ENCODE measurements around the gene GLS2. TPM values are rescaled to one million over a fixed set of nuclear protein-coding genes. Genes with fewer than 3 reads are reported as not detected.
"Not testable (repeated sequence)": the region's sequence is repeated elsewhere in the genome, so short reads cannot be mapped to it uniquely, and the experiment has no call there.

GLS2 gene
- total RNA-seq, 3 donors from 2014 or later: 0.51 to 1.5 (median 1.2) TPM

- H3K4me1 ChIP-seq (ENCODE audit: low read depth); H3K4me3 ChIP-seq; H3K9me3 ChIP-seq; ATAC-seq; H3K36me3 ChIP-seq (ENCODE audit: low read depth); intact Hi-C loops (cut with DNase I, micrococcal nuclease): not testable (repeated sequence)
- peak in 2 of 3 donors; percentile 73 to 77 for DNase-seq
- peak; percentile 19 for TF ChIP-seq CTCF (IDR thresholded peaks at IDR 0.05)
Observed at GRCh38 chr12:56496704-56497103, 8.7 kb upstream of the GLS2 start.

- H3K9me3 ChIP-seq; intact Hi-C loops (cut with DNase I, micrococcal nuclease); ATAC-seq; H3K4me3 ChIP-seq; H3K36me3 ChIP-seq (ENCODE audit: low read depth); DNase-seq; H3K4me1 ChIP-seq (ENCODE audit: low read depth): not testable (repeated sequence)
Observed at GRCh38 chr12:56494481-56494880, 6.5 kb upstream of the GLS2 start.

- H3K4me3 ChIP-seq; ATAC-seq; H3K36me3 ChIP-seq (ENCODE audit: low read depth); H3K9me3 ChIP-seq; intact Hi-C loops (cut with DNase I, micrococcal nuclease); DNase-seq; H3K4me1 ChIP-seq (ENCODE audit: low read depth): not testable (repeated sequence)
Observed at GRCh38 chr12:56494106-56494415, 6.1 kb upstream of the GLS2 start.

- ATAC-seq; DNase-seq; intact Hi-C loops (cut with DNase I, micrococcal nuclease): not testable (repeated sequence)
Observed at GRCh38 chr12:56493409-56494105, 5.6 kb upstream of the GLS2 start.

GRCh38 chr12:56490360-56490759 lies 2.4 kb upstream of the GLS2 start:
- Histone ChIP-seq H3K9me3 (no peaks in the 10 kb centered on the region), H3K4me1 (ENCODE audit: low read depth) (peaks cover 11% of the 10 kb centered on the region), H3K36me3 (ENCODE audit: low read depth) (no peaks in the 10 kb centered on the region), H3K4me3 (no peak overlapping the region)
- DNase-seq (no peak), ATAC-seq (no peak)
- intact Hi-C loops (cut with DNase I, micrococcal nuclease): no loop called here
- TF ChIP-seq CTCF (IDR thresholded peaks at IDR 0.05): no peak

More at GRCh38 chr12:56493409-56494105, 5.6 kb upstream of the GLS2 start:
- H3K4me1 ChIP-seq (ENCODE audit: low read depth); H3K4me3 ChIP-seq; H3K9me3 ChIP-seq; H3K36me3 ChIP-seq (ENCODE audit: low read depth): not testable (repeated sequence)

GRCh38 chr12:56487448-56488040 lies 417 bp downstream of the GLS2 start:
- Histone ChIP-seq H3K4me3 (no peak overlapping the region), H3K36me3 (ENCODE audit: low read depth) (no peaks in the 10 kb centered on the region), H3K9me3 (no peaks in the 10 kb centered on the region), H3K4me1 (ENCODE audit: low read depth) (peaks cover 11% of the 10 kb centered on the region)
- no peak for TF ChIP-seq CTCF (IDR thresholded peaks at IDR 0.05)
- peak; percentile 31 to 67 (median 50) for DNase-seq
- ATAC-seq: peak; percentile 63
- intact Hi-C loops (cut with DNase I, micrococcal nuclease): no loop called here

GRCh38 chr12:56486694-56487093 lies 1.3 kb downstream of the GLS2 start:
- peaks cover 11% of the 10 kb centered on the region for H3K4me1 ChIP-seq (ENCODE audit: low read depth)
- intact Hi-C loops (cut with DNase I, micrococcal nuclease): no loop called here
- H3K9me3 ChIP-seq: no peaks in the 10 kb centered on the region
- DNase-seq: no peak
- TF ChIP-seq CTCF (IDR thresholded peaks at IDR 0.05): no peak
- H3K36me3 ChIP-seq (ENCODE audit: low read depth): no peaks in the 10 kb centered on the region
- no peak overlapping the region for H3K4me3 ChIP-seq
- no peak for ATAC-seq

Data from mucosa of descending colon (tissue), 3 donors.